Measurements from ENCODE around the gene CST7.

Gene CST7

GRCh38 chr20:24934101-24934661 is 14.9 kb upstream of the CST7 start:
- H3K4me2 ChIP-seq (ENCODE audit: low read length), result no peak overlapping the region
- no peaks in the 10 kb centered on the region for H3F3A ChIP-seq (ENCODE audit: insufficient read depth, low read length)
- no peak for TF ChIP-seq EZH2 (IDR thresholded peaks at IDR 0.05; ENCODE audit: borderline replicate concordance, low read length)
- TF ChIP-seq, protein P1, sequence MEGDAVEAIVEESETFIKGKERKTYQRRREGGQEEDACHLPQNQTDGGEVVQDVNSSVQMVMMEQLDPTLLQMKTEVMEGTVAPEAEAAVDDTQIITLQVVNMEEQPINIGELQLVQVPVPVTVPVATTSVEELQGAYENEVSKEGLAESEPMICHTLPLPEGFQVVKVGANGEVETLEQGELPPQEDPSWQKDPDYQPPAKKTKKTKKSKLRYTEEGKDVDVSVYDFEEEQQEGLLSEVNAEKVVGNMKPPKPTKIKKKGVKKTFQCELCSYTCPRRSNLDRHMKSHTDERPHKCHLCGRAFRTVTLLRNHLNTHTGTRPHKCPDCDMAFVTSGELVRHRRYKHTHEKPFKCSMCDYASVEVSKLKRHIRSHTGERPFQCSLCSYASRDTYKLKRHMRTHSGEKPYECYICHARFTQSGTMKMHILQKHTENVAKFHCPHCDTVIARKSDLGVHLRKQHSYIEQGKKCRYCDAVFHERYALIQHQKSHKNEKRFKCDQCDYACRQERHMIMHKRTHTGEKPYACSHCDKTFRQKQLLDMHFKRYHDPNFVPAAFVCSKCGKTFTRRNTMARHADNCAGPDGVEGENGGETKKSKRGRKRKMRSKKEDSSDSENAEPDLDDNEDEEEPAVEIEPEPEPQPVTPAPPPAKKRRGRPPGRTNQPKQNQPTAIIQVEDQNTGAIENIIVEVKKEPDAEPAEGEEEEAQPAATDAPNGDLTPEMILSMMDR (IDR thresholded peaks at IDR 0.05; ENCODE audit: low read length), result no peak
- H3K9me2 ChIP-seq (ENCODE audit: low read depth, low read length), result no peaks in the 10 kb centered on the region
- no peak overlapping the region for H3K4me3 ChIP-seq (ENCODE audit: low read depth, low read length, poor library complexity, severe bottlenecking)
- no peak overlapping the region for H3K27ac ChIP-seq (ENCODE audit: low read depth, low read length, poor library complexity, severe bottlenecking)
- H3K36me3 ChIP-seq (ENCODE audit: insufficient read depth, low read length), result no peaks in the 10 kb centered on the region
- H3K79me2 ChIP-seq (ENCODE audit: insufficient read depth, low read length), result no peaks in the 10 kb centered on the region
- H4K20me1 ChIP-seq (ENCODE audit: insufficient read depth, low read length), result no peaks in the 10 kb centered on the region
- H2AFZ ChIP-seq (ENCODE audit: low read length), result no peak overlapping the region
- H3K9ac ChIP-seq (ENCODE audit: low read length), result no peak overlapping the region
- no peaks in the 10 kb centered on the region for H3K9me3 ChIP-seq (ENCODE audit: low read length)
- no peaks in the 10 kb centered on the region for H3K4me1 ChIP-seq (ENCODE audit: insufficient read depth, low read length, severe bottlenecking)
- no peaks in the 10 kb centered on the region; the same call in 1 of the 2 replicates for H3K27me3 ChIP-seq (ENCODE audit: insufficient read depth, low read length)

DNA sequence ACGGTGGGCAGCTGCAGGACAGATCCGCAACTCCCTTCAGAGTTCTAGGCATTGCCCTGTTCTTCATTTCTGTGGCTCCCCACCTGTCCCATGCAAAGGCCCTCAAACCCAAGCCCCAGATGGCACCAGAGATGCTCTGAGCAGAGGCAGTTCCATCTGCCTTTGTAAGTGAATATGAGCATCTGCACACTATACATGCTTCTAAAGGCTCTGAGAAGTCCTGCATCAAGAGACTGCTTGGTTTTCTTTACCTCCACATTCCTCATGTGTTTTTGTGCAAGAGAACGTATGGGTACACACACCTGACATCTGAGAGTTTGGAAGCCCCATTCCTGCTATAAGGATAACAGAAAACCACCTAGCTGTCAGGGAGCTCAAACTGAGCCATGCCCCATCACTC is 14.4 kb upstream of the CST7 start:
- Histone ChIP-seq H3K27ac (ENCODE audit: low read depth, low read length, poor library complexity, severe bottlenecking) (no peak overlapping the region), H3K9ac (ENCODE audit: low read length) (no peak overlapping the region), H3K9me2 (ENCODE audit: low read depth, low read length) (no peaks in the 10 kb centered on the region), H2AFZ (ENCODE audit: low read length) (no peak overlapping the region), H3F3A (ENCODE audit: insufficient read depth, low read length) (no peaks in the 10 kb centered on the region), H3K27me3 (ENCODE audit: insufficient read depth, low read length) (no peaks in the 10 kb centered on the region; the same call in 1 of the 2 replicates), H3K79me2 (ENCODE audit: insufficient read depth, low read length) (no peaks in the 10 kb centered on the region), H3K4me3 (ENCODE audit: low read depth, low read length, poor library complexity, severe bottlenecking) (no peak overlapping the region), H3K4me1 (ENCODE audit: insufficient read depth, low read length, severe bottlenecking) (no peaks in the 10 kb centered on the region), H3K4me2 (ENCODE audit: low read length) (no peak overlapping the region), H4K20me1 (ENCODE audit: insufficient read depth, low read length) (no peaks in the 10 kb centered on the region), H3K36me3 (ENCODE audit: insufficient read depth, low read length) (no peaks in the 10 kb centered on the region), H3K9me3 (ENCODE audit: low read length) (no peaks in the 10 kb centered on the region)
- no peak for TF ChIP-seq EZH2 (IDR thresholded peaks at IDR 0.05; ENCODE audit: borderline replicate concordance, low read length)
- TF ChIP-seq, protein P1 (IDR thresholded peaks at IDR 0.05; ENCODE audit: low read length), result no peak

DNA sequence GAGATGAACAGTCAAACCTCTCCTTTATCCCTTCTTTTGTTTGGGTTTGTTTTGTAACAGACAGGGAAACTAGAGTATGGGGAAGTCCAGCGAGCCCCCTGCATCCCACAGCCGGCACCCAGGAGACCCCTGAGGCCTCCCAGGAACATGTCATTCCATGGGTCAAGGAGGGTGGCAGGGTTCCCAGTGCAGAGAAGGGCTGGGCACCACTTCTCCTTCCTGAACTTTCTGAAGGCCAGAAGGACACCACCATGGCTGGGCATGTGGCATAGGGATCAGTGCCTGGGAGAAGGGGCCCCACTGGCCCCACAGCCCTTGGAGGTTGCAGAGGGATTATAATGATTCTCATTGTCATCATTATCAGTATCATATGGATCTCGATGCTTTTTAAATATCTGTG is 13.9 kb upstream of the CST7 start:
- TF ChIP-seq, protein P1 (IDR thresholded peaks at IDR 0.05; ENCODE audit: low read length), result no peak
- Histone ChIP-seq H3K9ac (ENCODE audit: low read length) (no peak overlapping the region), H3F3A (ENCODE audit: insufficient read depth, low read length) (no peaks in the 10 kb centered on the region), H4K20me1 (ENCODE audit: insufficient read depth, low read length) (no peaks in the 10 kb centered on the region), H3K4me1 (ENCODE audit: insufficient read depth, low read length, severe bottlenecking) (no peaks in the 10 kb centered on the region), H3K36me3 (ENCODE audit: insufficient read depth, low read length) (no peaks in the 10 kb centered on the region), H3K4me3 (ENCODE audit: low read depth, low read length, poor library complexity, severe bottlenecking) (no peak overlapping the region), H3K27ac (ENCODE audit: low read depth, low read length, poor library complexity, severe bottlenecking) (no peak overlapping the region), H3K4me2 (ENCODE audit: low read length) (no peak overlapping the region), H3K79me2 (ENCODE audit: insufficient read depth, low read length) (no peaks in the 10 kb centered on the region), H3K9me2 (ENCODE audit: low read depth, low read length) (no peaks in the 10 kb centered on the region), H3K9me3 (ENCODE audit: low read length) (no peaks in the 10 kb centered on the region), H3K27me3 (ENCODE audit: insufficient read depth, low read length) (no peaks in the 10 kb centered on the region; the same call in 1 of the 2 replicates), H2AFZ (ENCODE audit: low read length) (no peak overlapping the region)
